SJCRH30 (cell line): ENCODE results near the gene UBE2D2. TPM values are rescaled to one million over a fixed set of nuclear protein-coding genes. Genes with fewer than 3 reads are reported as not detected.
"Not testable (repeated sequence)": the region's sequence is repeated elsewhere in the genome, so short reads cannot be mapped to it uniquely, and the experiment has no call there.

Experiments used
- DNase-seq, 2 experiments: peaks; one replicate each; pipeline ENCODE4 v3.0.0-alpha.2; 2015 to 2020
- H3K27ac ChIP-seq: fragments of 250-450 bp; sonication (Bioruptor Pico); 2 replicates; pipeline ENCODE4 v1.5.1; 2020; ENCODE audit warnings: mild to moderate bottlenecking, moderate library complexity
- H3K27me3 ChIP-seq: fragments of 250-450 bp; sonication (Bioruptor Pico); 2 replicates; pipeline ENCODE4 v1.5.1; 2020; ENCODE audit warnings: mild to moderate bottlenecking, moderate library complexity
- H3K36me3 ChIP-seq: fragments of 250-450 bp; sonication (Bioruptor Pico); 2 replicates; pipeline ENCODE4 v1.5.1; 2020; ENCODE audit warnings: mild to moderate bottlenecking, moderate library complexity
- H3K4me1 ChIP-seq: fragments of 250-450 bp; sonication (Bioruptor Pico); 2 replicates; pipeline ENCODE4 v1.5.1; 2020; ENCODE audit warnings: mild to moderate bottlenecking, moderate library complexity
- H3K4me3 ChIP-seq: fragments of 250-450 bp; sonication (Bioruptor Pico); 2 replicates; pipeline ENCODE4 v1.5.1; 2020; ENCODE audit warnings: mild to moderate bottlenecking, moderate library complexity
- H3K9me3 ChIP-seq: fragments of 250-450 bp; sonication (Bioruptor Pico); replicated peaks from 2 replicates; pipeline ENCODE4 v1.5.1; 2020; ENCODE audit warnings: mild to moderate bottlenecking, moderate library complexity
- total RNA-seq: library from RNA; depleted of rRNA; stranded (reverse); fragments of >200 nt; shearing (Covaris generic); gene quantifications from 2 replicates; pipeline ENCODE4 v1.2.3, GENCODE V29; 2014

Gene UBE2D2
- total RNA-seq, 1 experiment from 2014 or later, result 106 TPM

GRCh38 chr5:139592289-139592688 lies 31.1 kb downstream of the UBE2D2 start:
- peaks cover 13% of the 10 kb centered on the region for H3K36me3 ChIP-seq
- no peaks in the 10 kb centered on the region for H3K9me3 ChIP-seq
- H3K27me3 ChIP-seq, result no peaks in the 10 kb centered on the region
- no peaks in the 10 kb centered on the region for H3K4me1 ChIP-seq
- H3K4me3 ChIP-seq, result no peak overlapping the region
- DNase-seq, result no peak
- no peak overlapping the region for H3K27ac ChIP-seq

GRCh38 chr5:139593076-139593475 lies 31.9 kb downstream of the UBE2D2 start:
- not testable (repeated sequence) for H3K9me3 ChIP-seq, H3K27me3 ChIP-seq, H3K27ac ChIP-seq, DNase-seq, H3K4me1 ChIP-seq, H3K4me3 ChIP-seq
- peaks cover 13% of the 10 kb centered on the region for H3K36me3 ChIP-seq

DNA sequence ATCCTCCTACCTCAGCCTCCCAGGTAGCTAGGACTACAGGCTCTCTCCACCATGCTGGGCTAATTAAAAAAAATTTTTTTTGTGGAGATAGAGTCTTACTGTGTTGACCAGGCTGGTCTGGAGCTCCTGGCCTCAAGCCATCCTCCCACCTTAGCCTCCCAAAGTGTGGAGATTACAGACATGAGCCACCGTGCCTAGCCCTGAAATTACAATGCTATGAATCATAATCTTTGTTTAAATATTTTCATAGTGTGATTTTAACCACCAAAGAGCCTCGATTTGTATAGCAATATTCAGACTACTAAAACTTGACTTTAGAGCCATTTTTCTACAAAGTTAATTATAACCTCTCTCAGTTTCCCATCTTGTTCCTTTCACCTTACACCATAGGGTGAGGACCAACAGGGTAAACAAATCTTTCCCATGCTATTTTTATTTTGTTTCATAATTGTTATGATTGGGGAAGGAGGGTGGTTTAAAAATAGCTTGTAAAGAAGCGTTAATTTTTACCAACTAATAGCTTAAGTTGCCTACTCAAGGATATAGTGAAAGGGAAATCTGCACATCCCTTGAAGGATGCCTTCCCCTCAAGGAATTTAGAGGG lies 32.7 kb downstream of the UBE2D2 start:
- Histone ChIP-seq H3K4me1 (no peaks in the 10 kb centered on the region), H3K27me3 (no peaks in the 10 kb centered on the region), H3K36me3 (peaks cover 13% of the 10 kb centered on the region; the same call in 1 of the 2 replicates), H3K9me3 (no peaks in the 10 kb centered on the region), H3K27ac (no peak overlapping the region), H3K4me3 (no peak overlapping the region)
- DNase-seq, result no peak

DNA sequence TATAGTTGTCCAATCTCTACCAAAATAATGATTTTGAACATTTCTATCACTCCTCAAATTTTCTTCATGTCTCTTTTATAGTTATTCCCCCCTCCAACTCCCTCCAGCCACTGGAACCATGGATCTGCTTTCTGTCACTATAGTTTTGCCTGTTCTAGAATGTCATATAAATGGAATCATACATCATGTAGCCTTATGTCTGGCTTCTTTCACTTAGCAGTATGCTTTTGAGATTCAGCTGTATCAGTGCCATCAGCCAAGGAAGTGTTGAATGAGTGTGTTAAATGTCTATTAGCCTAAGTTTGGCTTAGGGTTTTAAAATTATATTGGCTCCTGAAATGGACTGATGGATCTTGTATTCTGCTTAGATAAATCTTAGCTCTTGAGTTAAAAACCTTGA lies 36.0 kb downstream of the UBE2D2 start:
- Histone ChIP-seq H3K4me1 (no peaks in the 10 kb centered on the region), H3K4me3 (no peak overlapping the region), H3K27me3 (no peaks in the 10 kb centered on the region), H3K9me3 (no peaks in the 10 kb centered on the region), H3K27ac (no peak overlapping the region), H3K36me3 (peaks cover 28% of the 10 kb centered on the region)
- no peak for DNase-seq

- H3K9me3 ChIP-seq, DNase-seq, H3K27ac ChIP-seq, H3K4me3 ChIP-seq, H3K4me1 ChIP-seq, H3K27me3 ChIP-seq: not testable (repeated sequence)
- H3K36me3 ChIP-seq, result peaks cover 41% of the 10 kb centered on the region
These were observed 37.4 kb downstream of the UBE2D2 start for GRCh38 chr5:139598601-139598965.

DNA sequence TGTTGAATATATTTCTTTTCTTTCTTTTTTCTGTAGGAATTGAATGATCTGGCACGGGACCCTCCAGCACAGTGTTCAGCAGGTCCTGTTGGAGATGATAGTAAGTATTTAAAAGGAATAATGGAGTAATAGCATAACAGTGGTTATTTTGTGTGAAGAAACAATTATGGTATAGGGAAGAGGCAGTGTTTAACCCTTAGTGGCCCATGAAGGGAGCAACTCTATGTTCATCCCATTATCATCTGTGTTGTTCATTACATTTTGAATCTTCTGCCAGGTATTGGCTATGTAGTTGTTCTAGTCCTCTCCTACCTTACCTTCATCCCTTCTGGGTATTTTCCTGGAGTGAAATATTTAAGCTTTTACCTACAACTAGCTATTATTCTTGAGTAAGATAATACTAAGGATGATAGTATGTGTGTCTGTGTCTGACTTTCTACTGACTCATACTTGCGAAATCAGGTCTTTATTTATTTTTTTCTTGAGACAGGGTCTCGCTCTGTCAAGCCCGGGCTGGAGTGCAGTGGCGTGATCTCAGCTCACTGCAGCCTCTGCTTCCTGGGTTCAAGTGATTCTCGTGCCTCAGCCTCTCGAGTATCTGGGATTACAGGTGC lies 39.3 kb downstream of the UBE2D2 start:
- no peak for DNase-seq
- H3K27ac ChIP-seq, result no peak overlapping the region

GRCh38 chr5:139601429-139601828 lies 40.3 kb downstream of the UBE2D2 start:
- no peaks in the 10 kb centered on the region for H3K9me3 ChIP-seq
- H3K36me3 ChIP-seq, result peaks cover 52% of the 10 kb centered on the region
- H3K27ac ChIP-seq, result no peak overlapping the region
- no peak overlapping the region for H3K4me3 ChIP-seq
- no peaks in the 10 kb centered on the region for H3K4me1 ChIP-seq
- no peak for DNase-seq
- no peaks in the 10 kb centered on the region for H3K27me3 ChIP-seq

More for the DNA sequence above, 39.3 kb downstream of the UBE2D2 start:
- Histone ChIP-seq H3K36me3 (peaks cover 47% of the 10 kb centered on the region), H3K9me3 (no peaks in the 10 kb centered on the region), H3K27me3 (no peaks in the 10 kb centered on the region), H3K4me3 (no peak overlapping the region), H3K4me1 (no peaks in the 10 kb centered on the region)

DNA sequence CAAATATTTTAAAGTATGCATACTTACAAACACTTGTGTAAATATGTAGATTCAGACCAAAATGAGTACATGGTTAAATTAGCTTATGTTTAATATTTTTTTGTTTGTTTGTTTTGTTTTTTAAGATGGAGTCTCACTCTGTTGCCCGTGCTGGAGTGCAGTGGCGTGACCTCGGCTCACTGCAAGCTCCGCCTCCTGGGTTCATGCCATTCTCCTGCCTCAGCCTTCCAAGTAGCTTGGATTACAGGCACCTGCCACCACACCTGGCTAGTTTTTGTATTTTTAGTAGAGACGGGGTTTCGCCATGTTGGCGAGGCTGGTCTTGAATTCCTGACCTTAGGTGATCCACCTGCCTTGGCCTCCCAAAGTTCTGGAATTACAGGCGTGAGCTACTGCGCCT lies 40.8 kb downstream of the UBE2D2 start:
- not testable (repeated sequence) for H3K27me3 ChIP-seq, H3K9me3 ChIP-seq, H3K4me1 ChIP-seq, H3K4me3 ChIP-seq, H3K27ac ChIP-seq, DNase-seq
- H3K36me3 ChIP-seq, result peaks cover 53% of the 10 kb centered on the region

DNA sequence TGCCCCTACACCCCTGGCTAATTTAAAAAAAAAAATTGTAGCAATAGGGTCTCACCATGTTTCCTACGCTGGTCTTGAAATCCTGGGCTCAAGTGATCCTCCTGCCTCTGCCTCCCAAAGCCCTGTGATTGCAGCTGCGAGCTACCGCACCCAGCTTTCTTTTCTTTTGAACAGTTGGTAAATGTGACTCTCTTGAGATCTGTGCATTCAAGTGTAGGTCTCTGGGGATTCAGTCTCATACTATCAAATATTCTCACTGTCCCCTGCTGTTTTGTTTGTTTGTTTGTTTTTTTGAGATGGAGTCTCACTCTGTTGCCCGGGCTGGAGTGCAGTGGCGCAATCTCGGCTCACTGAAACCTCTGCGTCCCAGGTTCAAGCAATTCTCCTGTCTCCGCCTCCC lies 44.7 kb downstream of the UBE2D2 start:
- no peak for DNase-seq
- H3K4me3 ChIP-seq, result no peak overlapping the region
- H3K27ac ChIP-seq, result no peak overlapping the region
- no peaks in the 10 kb centered on the region for H3K9me3 ChIP-seq
- no peaks in the 10 kb centered on the region for H3K4me1 ChIP-seq
- H3K36me3 ChIP-seq, result peaks cover 49% of the 10 kb centered on the region
- no peaks in the 10 kb centered on the region for H3K27me3 ChIP-seq

DNA sequence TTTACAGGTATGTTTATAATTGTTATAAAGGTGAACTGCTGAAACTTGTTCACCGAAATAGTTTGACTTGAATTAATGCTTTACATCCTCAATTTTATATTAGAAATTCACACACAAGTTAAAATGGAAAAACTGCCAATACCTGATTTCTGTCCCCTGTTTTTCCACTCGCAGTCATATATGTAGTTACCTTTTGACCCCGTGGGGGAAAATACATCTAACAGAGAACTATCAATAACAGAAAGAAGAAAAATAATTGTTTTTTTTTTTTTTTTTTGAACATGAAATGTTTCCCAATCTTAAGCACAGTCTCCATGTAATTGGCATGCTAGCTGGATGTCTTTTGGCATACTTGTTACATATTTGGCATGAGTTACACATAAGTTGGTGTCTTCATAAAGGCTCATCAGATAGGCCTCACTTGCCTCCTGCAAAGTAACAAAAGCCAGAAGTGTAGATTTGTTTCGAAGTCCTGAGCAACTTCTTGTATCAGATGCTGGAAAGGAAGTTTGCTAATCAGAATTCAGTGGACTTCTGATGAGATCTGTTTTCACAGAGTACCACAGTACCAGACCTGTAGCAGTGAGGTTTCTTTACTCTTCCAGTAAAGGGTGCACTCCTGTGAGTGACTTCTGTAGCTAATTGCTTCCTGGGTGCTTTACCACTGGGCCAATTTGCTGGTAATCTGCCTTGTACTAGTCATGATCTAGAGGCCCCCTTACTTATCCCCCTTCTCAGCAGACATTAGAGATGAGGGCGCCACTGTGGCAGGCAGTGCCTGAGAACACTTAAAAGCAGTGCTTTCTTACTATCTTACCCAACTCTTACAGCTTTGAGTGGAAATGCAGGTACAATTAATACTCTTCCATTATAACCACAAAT lies 50.8 kb downstream of the UBE2D2 start:
- H3K36me3 ChIP-seq, result peaks cover 43% of the 10 kb centered on the region
- H3K4me3 ChIP-seq, result no peak overlapping the region
- no peak overlapping the region for H3K27ac ChIP-seq
- DNase-seq, result no peak
- H3K27me3 ChIP-seq, result no peaks in the 10 kb centered on the region
- H3K4me1 ChIP-seq, result no peaks in the 10 kb centered on the region
- H3K9me3 ChIP-seq, result no peaks in the 10 kb centered on the region

GRCh38 chr5:139619861-139620260 lies 58.7 kb downstream of the UBE2D2 start:
- H3K27ac ChIP-seq, result no peak overlapping the region
- H3K4me1 ChIP-seq, result no peaks in the 10 kb centered on the region
- no peak for DNase-seq
- H3K4me3 ChIP-seq, result no peak overlapping the region
- no peaks in the 10 kb centered on the region for H3K27me3 ChIP-seq
- H3K36me3 ChIP-seq, result peaks cover 69% of the 10 kb centered on the region
- no peaks in the 10 kb centered on the region for H3K9me3 ChIP-seq

DNA sequence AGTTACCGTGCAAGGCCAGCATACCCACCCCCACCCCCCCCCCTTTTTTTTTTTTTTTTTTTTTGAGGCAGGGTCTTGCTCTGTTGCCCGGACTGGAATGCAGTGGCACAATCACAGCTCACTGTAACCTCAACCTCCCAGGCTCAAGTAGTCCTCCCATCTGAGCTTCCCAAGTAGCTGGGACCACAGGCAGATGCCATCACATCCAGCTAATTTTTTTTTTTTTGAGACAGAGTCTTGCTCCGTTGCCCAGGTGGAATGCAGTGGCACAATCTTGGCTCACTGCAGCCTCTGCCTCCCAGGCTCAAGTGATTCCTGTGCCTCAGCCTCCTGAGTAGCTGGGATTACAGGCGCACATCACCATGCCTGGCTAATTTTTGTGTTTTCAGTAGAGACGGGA lies 64.3 kb downstream of the UBE2D2 start:
- H3K36me3 ChIP-seq, result peaks cover 62% of the 10 kb centered on the region
- not testable (repeated sequence) for DNase-seq, H3K27ac ChIP-seq, H3K4me3 ChIP-seq, H3K9me3 ChIP-seq, H3K27me3 ChIP-seq, H3K4me1 ChIP-seq

- Histone ChIP-seq H3K4me1 (peaks cover 13% of the 10 kb centered on the region), H3K36me3 (peaks cover 30% of the 10 kb centered on the region), H3K9me3 (no peaks in the 10 kb centered on the region), H3K4me3 (no peak overlapping the region), H3K27ac (no peak overlapping the region), H3K27me3 (no peaks in the 10 kb centered on the region)
- no peak for DNase-seq
These were observed 69.7 kb downstream of the UBE2D2 start for GRCh38 chr5:139630855-139631254.

DNA sequence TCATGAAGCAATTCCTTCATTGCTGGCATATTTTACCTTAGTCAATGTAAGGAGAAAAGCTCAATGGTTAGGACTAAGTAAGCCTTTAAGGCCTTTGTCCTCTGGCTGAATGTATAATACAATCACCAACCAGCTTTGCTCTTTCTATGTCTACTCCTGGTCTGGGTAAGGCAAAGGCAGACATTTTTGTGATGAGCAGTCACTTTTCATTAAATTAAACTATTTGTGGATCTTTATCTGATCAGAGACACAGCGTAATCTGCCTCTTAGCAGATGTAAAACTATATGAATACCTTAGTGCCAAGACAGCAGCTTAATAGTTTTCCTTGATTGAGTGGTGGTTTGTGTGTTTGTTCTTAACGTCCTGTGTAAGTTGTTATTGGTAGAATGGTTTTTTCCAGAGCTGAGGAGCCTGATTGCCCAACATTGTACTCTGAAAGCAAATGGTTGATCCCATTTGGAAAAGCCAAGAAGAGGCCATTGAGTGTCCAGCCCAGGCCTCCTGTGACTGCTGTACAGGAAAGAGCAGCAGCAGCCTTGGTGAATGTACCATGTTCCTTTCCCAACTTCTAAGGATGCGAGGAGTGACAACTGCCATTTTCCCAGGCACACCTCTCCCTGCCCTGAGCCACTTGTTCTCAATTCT lies 70.5 kb downstream of the UBE2D2 start:
- H3K36me3 ChIP-seq, result peaks cover 24% of the 10 kb centered on the region
- no peaks in the 10 kb centered on the region for H3K9me3 ChIP-seq
- H3K27ac ChIP-seq, result no peak overlapping the region
- no peaks in the 10 kb centered on the region for H3K27me3 ChIP-seq
- no peak for DNase-seq
- no peak overlapping the region for H3K4me3 ChIP-seq
- peaks cover 20% of the 10 kb centered on the region for H3K4me1 ChIP-seq
